NCI-H2029 (cell line): ENCODE measurements around the gene SPTBN4.
"Not testable (repeated sequence)": the region's sequence is repeated elsewhere in the genome, so short reads cannot be mapped to it uniquely, and the experiment has no call there.

Experiments
- DNase-seq: peaks from one replicate; lab custom pipeline; 2025; lab: John Stamatoyannopoulos, UW

The SPTBN4 gene

DNA sequence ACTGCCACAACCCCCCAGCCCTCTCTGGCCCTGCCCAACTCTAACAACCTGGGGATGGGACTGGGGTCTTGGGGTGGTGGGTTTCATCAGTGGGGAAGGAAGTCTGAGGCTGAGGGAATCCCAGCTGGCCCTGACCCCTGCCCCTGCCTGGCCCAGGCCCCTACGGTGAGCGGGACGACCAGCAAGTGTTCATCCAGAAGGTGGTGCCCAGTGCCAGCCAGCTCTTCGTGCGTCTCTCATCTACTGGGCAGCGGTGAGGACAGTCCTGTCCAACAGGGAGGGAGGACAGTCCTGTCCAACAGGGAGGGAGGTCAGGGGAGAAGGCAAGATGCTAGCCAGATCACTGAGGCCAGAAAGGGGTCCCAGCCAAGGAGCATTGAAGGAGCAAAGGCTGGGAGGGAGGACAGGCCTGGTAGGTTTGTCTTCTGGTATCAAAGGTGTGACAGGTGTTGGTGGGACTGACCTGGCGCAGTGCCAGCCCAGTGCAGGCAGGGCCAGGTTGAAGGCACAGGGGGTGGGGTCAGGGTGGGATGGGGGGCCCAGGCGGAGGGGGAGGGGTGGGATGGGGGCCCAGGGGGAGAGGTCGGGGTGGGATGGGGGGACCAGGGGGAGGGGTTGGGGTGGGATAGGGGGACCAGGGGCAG lies 122.2 kb downstream of the SPTBN4 start:
- DNase-seq, result no peak

DNA sequence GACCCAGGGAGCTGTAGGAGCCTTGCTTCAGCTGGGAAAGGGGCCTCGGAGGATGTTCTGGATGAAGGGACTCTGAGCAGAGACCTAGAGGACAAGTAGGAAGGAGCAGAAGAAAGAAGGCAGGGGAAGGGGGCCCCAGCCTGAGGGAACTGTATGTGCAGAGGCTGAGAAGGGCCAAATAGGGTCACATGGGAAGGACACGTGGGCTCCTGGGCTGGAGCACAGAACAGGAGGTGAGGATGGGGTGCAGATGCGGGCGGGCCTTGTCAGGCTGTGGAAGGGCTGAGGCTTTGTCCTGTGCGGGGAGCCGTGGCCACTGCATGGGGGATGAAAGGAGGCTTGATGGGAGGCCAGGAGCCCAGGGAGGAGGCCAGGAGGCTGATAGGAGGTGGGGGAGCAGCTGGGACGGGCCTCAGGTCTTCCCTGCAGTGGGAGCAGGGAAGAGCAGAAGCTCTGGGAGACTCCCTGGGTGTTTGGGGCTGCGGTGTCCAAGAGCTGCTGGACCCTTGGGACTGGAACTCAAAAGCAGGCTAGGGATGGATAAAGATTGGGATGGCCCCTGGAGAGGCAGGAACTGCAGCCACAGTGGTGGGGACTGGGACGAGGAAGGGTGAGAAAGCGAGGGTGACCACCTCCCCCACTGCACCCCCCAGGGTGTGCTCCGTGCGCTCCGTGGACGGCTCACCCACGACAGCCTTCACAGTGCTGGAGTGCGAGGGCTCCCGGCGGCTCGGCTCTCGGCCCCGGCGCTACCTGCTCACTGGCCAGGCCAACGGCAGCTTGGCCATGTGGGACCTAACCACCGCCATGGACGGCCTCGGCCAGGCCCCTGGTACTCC lies 123.0 kb downstream of the SPTBN4 start:
- no peak for DNase-seq

DNA sequence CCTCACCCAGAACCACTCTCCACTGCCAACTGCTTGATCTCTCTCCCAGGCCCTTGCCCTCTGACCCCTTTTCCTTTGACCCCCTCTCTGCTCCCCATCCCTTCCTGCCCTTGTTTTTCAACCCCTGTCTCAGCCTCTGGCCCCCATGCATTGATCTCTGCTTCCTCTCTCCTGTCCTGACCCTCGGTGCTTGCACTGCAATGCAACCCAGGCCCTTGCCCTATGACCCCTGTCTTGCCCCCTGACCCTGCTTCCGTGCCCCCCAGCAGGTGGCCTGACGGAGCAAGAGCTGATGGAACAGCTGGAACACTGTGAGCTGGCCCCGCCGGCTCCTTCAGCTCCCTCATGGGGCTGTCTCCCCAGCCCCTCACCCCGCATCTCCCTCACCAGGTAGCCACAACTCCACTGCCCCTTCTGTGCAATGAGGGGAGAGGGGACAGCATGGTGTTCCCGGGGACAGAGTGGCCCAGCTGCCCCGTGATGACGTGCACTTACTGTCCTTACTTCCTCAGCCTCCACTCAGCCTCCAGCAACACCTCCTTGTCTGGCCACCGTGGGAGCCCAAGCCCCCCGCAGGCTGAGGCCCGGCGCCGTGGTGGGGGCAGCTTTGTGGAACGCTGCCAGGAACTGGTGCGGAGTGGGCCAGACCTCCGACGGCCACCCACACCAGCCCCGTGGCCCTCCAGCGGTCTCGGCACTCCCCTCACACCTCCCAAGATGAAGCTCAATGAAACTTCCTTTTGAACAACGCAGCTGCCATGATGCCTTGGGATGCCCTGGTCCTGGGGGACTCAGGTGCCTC lies 123.9 kb downstream of the SPTBN4 start:
- DNase-seq, result no peak

DNA sequence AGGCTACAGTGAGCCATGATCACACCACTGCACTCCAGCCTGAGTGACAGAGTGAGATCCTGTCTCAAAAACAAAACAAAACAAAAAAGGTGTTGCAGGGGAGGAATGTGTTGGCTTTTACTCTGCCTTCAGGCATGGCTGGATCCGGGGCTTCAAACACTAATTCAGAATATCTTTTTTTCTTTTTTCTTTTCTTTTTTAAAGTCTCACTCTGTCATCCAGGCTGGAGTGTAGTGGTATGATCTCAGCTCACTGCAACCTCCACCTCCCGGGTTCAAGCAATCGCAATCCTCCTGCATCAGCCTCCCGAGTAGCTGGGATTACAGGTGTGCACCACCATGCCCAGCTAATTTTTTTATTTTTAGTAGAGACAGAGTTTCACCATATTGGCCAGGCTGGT lies 124.9 kb downstream of the SPTBN4 start:
- DNase-seq, result not testable (repeated sequence)

DNA sequence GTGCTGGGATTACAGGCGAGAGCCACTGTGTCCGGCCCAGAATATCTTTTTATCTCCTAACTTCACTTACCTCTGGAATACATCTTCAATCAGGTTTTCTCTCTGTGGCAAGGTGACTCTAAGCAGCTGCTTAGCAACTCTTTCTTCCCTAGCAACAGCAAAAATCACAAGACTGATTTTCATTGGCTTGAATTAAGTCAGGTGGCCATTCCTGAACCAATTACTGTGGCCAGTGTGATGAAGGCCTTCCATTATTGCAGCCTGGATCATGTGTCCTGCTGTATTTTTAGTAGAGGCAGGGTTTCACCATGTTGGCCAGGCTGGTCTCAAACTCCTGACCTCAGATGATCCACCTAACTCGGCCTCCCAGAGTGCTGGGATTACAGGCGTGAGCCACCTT lies 125.4 kb downstream of the SPTBN4 start:
- DNase-seq, result peak; percentile 21

DNA sequence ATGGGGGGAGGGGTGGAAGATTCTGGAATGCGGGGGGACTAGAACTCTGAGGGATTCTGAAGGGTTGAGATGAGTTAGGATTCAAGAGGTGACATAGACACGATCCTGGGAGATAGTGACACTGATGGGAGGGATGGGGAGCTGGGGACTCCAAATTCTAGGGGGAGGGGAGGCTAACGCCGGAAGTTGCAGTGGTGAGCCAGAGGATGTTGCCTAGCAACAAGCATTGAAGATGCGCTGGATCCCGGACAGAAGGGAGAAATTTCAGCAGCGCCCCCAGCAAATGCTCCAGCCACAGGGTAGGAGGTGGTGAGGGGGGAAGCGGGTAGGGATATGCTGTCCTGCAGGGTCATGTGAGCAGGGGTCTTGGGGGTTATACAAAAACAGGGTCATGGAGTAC lies 127.5 kb downstream of the SPTBN4 start:
- DNase-seq, result no peak

DNA sequence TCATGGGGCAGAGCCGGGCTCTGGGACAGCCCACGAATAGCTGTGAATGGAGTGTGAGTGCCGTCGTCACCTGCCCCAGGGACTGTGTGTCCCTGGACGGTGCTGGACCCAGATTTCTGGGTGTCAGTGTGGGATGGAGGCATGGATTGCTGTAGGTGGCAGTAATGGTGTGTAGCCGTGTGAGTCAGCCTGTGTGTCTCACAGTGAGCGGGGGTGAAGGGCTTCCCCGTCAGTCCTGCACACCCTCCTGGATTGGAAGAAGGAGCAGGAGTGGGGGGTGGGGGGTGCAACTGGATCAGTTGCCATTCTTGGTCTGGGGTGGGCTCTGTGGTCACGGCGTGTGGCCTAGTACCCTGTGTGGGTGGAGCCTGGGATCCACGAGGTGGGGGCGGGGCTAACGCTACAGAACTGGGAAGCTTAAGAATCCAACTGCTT lies 127.9 kb downstream of the SPTBN4 start:
- DNase-seq, result no peak

DNA sequence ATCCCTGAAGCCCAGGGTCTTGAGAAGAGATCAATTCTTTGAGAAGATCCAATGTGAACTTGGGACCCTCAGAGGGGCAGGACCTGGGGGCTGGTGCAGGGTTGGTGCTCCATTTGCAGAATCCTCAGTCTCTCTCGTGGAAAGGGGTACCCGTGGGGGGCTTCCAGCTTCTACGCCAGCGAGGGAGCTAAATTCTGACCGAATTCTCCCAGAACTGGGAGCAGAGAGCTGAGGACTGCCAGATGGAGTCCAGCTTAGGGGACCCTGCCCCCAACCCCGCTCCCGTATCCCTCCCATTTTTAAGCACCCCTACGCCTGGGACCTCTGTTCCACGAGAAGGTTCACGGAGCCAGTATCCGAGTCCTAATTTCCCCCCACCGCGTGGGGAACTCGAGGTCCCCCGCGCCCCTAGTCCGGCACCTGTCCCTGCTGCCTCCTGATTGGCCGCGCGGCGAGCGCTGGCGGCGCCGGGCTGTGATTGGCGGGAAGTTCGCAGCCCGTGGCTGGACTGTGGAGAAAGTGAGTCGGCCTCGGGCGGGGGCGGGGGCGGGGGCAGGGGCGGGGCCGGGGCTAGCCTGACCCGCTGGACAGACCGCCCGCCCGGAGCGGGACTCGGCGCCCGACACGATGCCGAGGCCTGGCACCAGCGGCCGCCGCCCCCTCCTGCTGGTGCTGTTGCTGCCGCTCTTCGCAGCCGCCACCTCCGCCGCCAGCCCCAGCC lies 130.0 kb downstream of the SPTBN4 start:
- no peak for DNase-seq

DNA sequence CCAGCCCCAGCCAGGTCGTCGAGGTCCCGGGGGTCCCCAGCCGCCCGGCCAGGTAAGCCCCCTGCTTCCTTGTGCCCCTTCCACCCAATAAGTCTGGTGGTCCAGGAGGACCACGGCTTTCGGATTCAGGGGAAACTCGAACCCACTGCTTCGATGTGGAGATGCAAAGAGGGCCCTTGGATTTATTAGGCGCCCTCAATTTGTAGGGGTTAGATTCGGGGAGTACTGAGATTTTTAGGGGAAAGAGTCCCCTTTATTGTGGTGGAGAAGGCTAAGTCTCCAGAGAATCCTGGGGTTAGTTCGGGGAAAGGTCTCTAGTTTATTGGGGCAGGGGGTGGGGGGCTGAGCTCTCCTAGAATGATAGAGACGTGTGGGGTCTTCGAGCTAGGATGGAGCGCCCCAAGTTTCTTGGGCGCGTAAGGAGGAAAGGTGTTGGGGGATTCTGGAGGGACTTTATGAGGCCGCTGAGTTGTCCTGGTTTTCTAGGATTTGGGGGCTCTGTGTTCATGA lies 130.6 kb downstream of the SPTBN4 start:
- DNase-seq, result no peak

DNA sequence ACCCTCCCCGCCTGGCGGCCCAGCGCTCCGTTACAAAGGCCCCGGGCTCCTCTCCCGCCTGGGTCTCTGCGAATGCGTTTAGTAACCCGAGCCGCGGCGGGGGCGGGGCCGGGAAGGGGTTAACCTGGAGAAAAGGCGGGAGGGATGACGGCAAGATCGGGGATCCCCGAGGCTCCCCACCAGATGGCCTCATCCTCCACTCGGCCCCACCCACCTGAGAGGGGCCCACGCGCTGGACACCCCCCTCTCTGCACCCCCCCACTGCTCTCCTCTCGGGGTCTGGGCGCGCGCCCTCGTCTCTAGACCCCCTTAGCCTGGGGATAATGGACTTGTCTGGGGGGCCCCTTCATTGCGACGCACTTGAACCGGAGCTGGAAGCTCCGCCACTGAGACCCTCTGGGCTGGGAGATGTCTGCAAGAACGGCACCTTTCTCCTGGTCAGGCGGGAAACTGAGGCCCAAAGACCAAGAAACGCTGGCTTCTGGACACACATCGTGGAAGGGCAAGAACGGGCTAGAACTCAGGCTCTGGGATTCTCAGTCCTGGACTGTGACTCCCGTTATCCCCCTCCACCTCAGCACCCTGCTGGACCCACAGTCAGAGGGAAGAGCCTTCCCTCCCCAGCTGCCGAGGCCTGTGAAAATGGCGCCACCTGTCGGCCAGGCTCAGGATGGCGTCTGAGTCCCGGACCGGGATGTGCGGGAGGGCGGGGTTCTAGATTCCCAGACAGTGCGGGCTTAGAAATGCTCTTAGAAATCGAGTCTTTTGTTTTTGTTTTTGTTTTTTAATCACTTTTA lies 131.5 kb downstream of the SPTBN4 start:
- peak; percentile 59 for DNase-seq

DNA sequence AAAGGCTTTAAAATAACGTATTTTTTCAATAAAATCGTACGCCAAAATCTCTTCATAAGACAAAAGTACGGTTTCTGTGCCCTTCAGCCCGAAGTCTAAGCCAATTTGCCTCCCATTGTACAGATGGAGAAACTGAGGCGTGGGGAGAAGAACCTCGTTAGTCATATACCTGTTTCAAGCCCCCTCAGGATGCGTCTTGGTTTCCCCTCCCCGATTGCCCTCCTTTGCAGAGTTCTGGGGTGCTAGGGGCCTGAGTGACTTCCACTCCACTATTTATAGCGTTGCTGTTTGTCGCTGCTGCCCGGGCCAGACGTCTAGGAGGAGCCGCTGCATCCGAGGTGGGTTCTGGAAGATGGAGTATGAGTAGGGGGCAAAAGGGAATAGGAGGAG lies 132.1 kb downstream of the SPTBN4 start:
- no peak for DNase-seq

DNA sequence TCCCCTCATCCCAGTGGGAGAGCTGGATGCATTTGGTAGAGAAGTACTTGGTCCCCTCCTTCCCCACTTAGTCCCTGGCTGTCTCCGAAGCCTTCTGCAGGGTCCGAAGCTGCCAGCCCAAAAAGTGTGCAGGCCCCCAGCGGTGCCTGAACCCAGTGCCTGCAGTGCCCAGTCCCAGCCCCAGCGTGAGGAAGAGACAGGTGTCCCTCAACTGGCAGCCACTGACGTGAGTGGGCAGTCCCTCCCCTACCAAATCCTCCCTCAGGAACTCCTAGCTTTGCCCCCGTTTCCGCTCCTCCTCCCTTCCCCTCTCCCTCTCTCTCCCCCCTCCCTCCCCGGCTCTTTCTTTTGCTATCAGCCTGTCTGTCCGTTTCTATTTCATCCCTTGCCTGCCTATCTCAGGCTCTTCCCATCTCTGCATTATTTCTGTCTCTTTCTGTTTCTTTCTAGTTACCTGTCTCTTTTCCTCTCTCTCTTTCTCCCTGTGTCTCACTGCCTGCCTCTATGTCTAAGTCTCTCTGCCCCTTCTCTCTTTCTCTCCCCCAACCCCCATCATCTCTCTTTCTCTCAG lies 132.6 kb downstream of the SPTBN4 start:
- no peak for DNase-seq

DNA sequence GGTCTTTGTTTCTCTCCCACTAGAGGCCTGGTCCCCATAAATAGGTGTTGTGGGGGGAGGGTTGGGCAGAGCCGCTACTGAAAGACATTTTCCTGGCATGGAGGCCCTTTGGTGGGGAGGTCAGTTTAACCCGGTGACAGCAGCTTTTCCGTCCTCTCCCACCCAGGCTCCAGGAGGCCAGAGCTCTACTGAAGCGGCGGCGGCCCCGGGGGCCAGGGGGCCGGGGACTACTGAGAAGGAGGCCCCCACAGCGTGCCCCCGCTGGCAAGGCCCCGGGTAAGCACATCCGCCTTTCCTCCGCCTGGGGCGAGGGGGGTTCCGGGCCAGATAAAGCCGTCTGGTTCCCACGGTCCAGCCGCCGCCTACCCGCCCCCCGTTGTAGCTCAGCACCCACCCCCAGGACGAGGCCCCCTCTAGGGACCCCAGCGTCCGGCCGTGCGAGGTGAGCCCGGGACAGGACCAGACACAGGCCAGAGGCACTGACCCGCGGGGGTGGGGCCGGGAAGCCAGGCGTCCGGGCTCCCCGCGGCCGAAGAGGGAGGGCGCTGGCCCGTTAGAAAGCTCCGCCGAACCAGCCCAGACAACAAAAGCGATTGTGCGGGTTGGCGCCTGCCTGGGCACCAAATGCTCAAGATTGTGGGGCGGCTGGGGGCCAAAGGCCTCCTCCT lies 133.2 kb downstream of the SPTBN4 start:
- DNase-seq, result no peak

DNA sequence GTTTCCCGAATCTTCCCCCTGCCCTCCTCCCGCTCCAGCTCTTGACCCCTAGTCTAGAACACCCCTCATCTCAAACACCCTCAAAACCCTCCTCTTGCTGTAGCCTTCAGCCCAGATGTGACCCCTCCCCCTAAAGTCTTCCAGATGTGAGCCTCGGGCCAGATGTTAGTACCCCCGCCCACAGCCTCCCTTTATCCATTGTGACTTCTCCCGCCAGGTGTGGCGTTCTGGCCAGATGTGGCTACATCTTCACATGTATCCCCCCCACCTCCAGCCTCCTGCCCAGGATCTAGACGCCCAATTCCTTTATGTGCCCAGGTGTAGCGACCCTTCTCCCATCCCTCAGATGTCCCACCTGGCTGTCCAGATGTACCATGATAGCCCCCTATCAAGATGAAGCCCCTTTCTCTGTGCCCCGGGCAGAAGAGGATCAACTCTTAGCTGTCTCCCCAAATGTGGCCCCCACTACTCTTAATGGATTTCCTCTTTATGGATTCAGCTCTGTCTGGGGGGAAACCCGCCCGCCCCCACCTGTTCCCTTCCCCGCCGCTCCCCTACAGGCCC lies 133.9 kb downstream of the SPTBN4 start:
- no peak for DNase-seq

DNA sequence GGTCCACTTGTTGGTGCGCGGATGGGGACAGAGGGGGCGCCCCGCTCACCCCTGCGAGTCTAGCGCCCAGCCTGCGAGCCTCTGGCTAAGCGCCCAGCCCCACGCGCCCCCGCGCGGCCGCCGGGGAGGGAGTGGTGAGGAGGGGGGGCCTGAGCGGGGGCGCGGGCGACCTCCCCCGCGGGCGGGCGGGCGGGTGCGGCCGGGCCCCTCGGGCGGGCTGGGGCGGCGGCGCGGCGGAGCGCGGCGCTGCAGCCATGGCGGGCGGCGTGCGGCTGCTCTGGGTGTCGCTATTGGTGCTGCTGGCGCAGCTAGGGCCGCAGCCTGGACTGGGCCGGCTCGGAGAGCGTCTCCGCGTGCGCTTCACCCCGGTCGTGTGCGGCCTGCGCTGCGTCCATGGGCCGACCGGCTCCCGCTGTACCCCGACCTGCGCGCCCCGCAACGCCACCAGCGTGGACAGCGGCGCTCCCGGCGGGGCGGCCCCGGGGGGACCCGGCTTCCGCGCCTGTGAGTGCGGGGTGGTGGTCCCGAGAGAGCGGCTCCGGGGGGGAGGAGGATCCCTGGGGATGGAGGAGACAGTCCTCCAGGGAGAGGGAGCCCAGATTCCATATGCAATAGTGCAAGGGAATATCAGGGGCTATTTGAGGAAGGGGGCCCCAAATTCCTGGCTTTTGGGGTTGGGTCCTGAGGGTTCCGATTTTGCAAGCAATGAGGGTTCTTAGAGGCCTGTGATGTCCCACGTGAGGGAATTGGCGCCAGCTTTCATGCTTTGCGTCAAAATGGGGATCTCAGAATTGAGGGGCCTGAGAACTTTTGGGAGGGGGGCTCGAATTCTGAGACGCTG lies 134.6 kb downstream of the SPTBN4 start, which contains the start of gene LTBP4:
Gene LTBP4 (plus strand): TSS at position 236 of the 841 bp plus-strand sequence. CDS start 19 bp downstream, at position 255.
- DNase-seq, result no peak

DNA sequence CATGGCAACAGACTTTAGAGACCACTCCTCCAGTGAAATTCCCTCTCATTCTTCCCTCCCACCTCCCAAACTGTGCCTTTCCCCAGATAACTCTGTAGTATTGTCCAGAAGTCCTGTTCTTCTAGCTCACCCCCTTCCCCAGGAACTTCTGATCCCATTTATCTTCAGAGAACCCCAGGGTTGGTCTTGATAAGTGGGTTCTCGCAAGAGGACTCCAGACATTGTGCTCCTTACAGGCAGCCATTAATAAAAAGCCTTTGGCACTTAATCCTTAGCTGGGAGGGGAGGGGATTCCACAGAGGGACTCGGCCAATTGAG lies 136.2 kb downstream of the SPTBN4 start:
- DNase-seq, result no peak

DNA sequence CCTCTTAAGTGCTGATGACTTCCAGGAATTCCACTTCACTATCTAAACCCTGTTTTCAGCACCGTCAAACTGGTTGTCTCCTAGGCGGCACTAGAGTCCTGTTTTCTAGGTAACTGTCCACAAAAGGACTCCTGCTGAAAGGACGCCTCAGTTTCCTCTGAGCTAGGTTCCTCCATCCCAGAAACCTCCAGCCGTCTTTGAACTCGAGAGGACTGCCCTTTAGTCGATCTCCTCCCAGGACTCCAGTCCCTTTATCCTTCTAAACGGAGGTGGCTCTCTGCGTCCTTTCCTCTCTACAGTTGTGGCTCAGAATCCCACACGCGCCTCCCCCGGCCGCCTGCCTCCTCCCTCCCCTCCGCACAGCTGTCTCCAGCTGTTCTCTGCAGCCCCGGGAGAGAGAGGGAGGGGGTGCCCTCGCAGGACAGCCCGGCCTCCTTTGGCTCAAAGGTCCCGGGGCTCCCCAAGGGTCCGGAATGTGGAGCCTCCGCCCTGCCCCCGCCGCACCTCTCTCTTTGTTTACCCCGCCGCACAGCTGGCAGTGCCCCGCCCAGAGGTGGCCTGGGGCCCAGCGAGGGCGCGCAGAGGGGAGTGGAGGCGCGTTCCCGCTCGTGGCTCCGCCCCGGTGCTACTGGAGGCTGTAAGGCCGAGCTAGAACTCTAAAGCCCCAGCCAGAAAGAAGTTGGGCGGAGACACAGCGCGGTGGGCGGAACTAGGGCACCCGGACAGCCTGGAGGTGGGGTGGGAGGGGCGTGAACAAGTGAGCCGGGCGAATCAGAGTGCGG lies 136.8 kb downstream of the SPTBN4 start:
- DNase-seq, result peak; percentile 98

DNA sequence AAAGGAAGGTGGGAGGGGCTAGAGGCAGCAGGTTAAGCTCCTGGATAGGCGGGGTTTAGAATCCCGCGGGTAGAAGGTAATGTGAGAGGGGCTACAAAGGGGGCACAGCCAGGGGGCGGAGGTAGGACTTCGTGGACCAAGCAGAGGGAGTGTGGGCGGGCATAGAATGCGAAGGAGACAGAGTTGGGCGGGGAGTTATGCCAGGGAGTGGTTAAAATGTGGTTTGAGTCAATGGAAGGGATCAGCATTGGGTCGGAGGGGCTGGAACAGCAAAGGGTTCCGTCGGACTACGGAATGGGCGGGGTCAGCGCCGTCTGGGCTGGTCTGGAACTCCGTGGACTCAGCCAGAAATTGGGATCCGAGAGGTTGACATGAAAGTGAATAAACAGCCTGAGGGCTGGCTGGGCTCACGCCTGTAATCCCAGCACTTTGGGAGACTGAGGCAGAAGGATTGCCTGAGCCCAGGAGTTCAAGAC lies 137.4 kb downstream of the SPTBN4 start:
- DNase-seq, result no peak
